Keratinocyte (primary cell): ENCODE data around the gene R3HDM4. TPM values are rescaled to one million over a fixed set of nuclear protein-coding genes. Genes with fewer than 3 reads are reported as not detected.

Source experiments
- DNase-seq: peaks from one replicate; pipeline ENCODE4 v3.0.0-alpha.2; 2011; ENCODE audit warnings: low read depth, missing footprints, low spot score
- FAIRE-seq: peaks from 2 replicates; lab custom pipeline; 2011; peaks lifted over from hg19 to GRCh38; lab: Jason Lieb, UNC
- H2AFZ ChIP-seq: 2 replicates; pipeline ENCODE4 v1.6.0; 2012; ENCODE audit warnings: low read length, control low read depth, inconsistent platforms; ENCODE audit not compliant: control insufficient read depth
- H3K27ac ChIP-seq: 2 replicates; pipeline ENCODE4 v1.5.1; 2011; ENCODE audit warnings: low read length; ENCODE audit not compliant: control insufficient read depth, insufficient read depth
- H3K27me3 ChIP-seq: 3 replicates; pipeline ENCODE4 v1.6.0; 2011; ENCODE audit warnings: low read length; ENCODE audit not compliant: control insufficient read depth, insufficient read depth; ENCODE audit errors: extremely low read depth
- H3K36me3 ChIP-seq, 2 experiments: 2 replicates in 1 of 2; 3 replicates in 1 of 2; pipeline ENCODE4 v1.5.1; 2011; ENCODE audit warnings: low read length in 2 of 2, mild to moderate bottlenecking in 1 of 2; ENCODE audit not compliant: control insufficient read depth in 2 of 2, insufficient read depth in 2 of 2; ENCODE audit errors: extremely low read depth in 1 of 2
- H3K4me1 ChIP-seq: 3 replicates; pipeline ENCODE4 v1.5.1; 2011; ENCODE audit warnings: low read length; ENCODE audit not compliant: control insufficient read depth, insufficient read depth; ENCODE audit errors: extremely low read depth
- H3K4me2 ChIP-seq: 3 replicates; pipeline ENCODE4 v1.6.0; 2011; ENCODE audit warnings: low read depth, low read length; ENCODE audit not compliant: control insufficient read depth, insufficient read depth; ENCODE audit errors: extremely low read depth
- H3K4me3 ChIP-seq, 3 experiments: fragments of 200-600 bp in 1 of 3; sonication (generic) in 1 of 3; 2 replicates in 2 of 3; 3 replicates in 1 of 3; pipeline ENCODE4 v1.5.1; 2011 to 2016; ENCODE audit warnings: low read length in 3 of 3, mild to moderate bottlenecking in 3 of 3, control low read depth in 2 of 3, inconsistent platforms in 1 of 3, low read depth in 1 of 3, mixed read lengths in 1 of 3, mixed run types in 1 of 3, moderate library complexity in 1 of 3; ENCODE audit not compliant: control insufficient read depth in 2 of 3, insufficient read depth in 2 of 3; ENCODE audit errors: extremely low read depth in 1 of 3
- H3K79me2 ChIP-seq: 2 replicates; pipeline ENCODE4 v1.6.0; 2012; ENCODE audit warnings: low read length; ENCODE audit not compliant: control insufficient read depth, insufficient read depth
- H3K9ac ChIP-seq: 3 replicates; pipeline ENCODE4 v1.6.0; 2011; ENCODE audit warnings: low read length; ENCODE audit not compliant: control insufficient read depth, insufficient read depth; ENCODE audit errors: extremely low read depth
- H3K9me1 ChIP-seq: 3 replicates; pipeline ENCODE4 v1.6.0; 2011; ENCODE audit warnings: low read length; ENCODE audit not compliant: control insufficient read depth, insufficient read depth; ENCODE audit errors: extremely low read depth
- H3K9me3 ChIP-seq: 2 replicates; pipeline ENCODE4 v1.5.1; 2012; ENCODE audit warnings: low read depth, low read length; ENCODE audit not compliant: control insufficient read depth
- H4K20me1 ChIP-seq: 3 replicates; pipeline ENCODE4 v1.6.0; 2011; ENCODE audit warnings: low read length; ENCODE audit not compliant: control insufficient read depth, insufficient read depth; ENCODE audit errors: extremely low read depth
- CTCF ChIP-seq, 3 experiments: IDR thresholded peaks in 1 of 3; conservative IDR thresholded peaks in 1 of 3; optimal IDR thresholded peaks in 1 of 3; 2 replicates in 2 of 3; 3 replicates in 1 of 3; pipeline versions ENCODE3 to v1.5.1; 2011; ENCODE audit warnings: low read length in 3 of 3, mild to moderate bottlenecking in 3 of 3, moderate library complexity in 2 of 3, control low read depth in 1 of 3, inconsistent platforms in 1 of 3; ENCODE audit not compliant: insufficient read depth in 2 of 3; ENCODE audit errors: extremely low read depth in 1 of 3
- EZH2 ChIP-seq: IDR thresholded peaks from one replicate; pipeline ENCODE4 v1.6.1; 2012; ENCODE audit warnings: inconsistent platforms, mild to moderate bottlenecking, low read length, moderate library complexity
- dilution Hi-C: fragments of 300-500 bp; cut with MboI; formaldehyde crosslinking; loops from one replicate; pipeline ENCODE4 v1.7.0; 2020; ENCODE audit warnings: low sequenced_read_pairs; ENCODE audit not compliant: extremely low pct_ligation_motif_present
- polyA plus RNA-seq, 5 experiments: library from polyadenylated mRNA; depleted of rRNA in 3 of 5; stranded (reverse) in 3 of 5; stranded (forward) in 1 of 5; unstranded in 1 of 5; fragments of >200 nt; gene quantifications; 1 replicate in 1 of 5; 2 replicates in 3 of 5; 3 replicates in 1 of 5; pipeline versions ENCODE4 v1.2.1 to v1.2.3, GENCODE V29; 2011 to 2012; ENCODE audit warnings: missing spikeins in 2 of 5, low read depth in 1 of 5, low replicate concordance in 1 of 5

The R3HDM4 gene
- polyA plus RNA-seq, 1 donor (not counting 4 experiments of a cell fraction or from before 2014, with no cell fraction given) = 33.5 TPM

DNA sequence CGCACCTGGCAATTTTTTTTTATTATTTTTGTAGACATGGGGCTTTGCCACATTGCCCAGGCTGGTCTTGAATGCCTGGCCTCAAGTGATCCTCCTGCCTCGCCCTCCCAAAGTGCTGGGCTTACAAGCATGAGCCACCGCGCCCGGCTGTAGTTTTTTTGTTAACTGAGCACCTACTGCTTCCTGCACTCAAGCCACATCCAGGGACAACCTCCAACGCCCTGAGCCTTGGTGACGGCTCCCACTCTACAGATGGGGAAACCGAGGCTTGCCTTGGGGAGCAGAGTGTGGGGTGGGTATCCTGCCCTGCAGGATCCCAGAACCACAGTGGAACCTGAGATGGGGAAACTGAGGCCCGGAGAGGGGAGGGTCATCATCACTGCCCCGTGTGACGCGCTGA, 57.9 kb downstream of the R3HDM4 start:
- no peaks in the 10 kb centered on the region for H3K9me3 ChIP-seq
- H2AFZ ChIP-seq = no peak overlapping the region
- peaks cover 43% of the 10 kb centered on the region for H3K27me3 ChIP-seq
- peaks cover 4% of the 10 kb centered on the region for H4K20me1 ChIP-seq
- no peak overlapping the region for H3K4me3 ChIP-seq
- H3K27ac ChIP-seq = no peak overlapping the region
- DNase-seq (no peak), FAIRE-seq (no peak)
- dilution Hi-C loops = no loop called here
- H3K4me2 ChIP-seq = no peak overlapping the region
- H3K9me1 ChIP-seq = no peaks in the 10 kb centered on the region
- peaks cover 4% of the 10 kb centered on the region for H3K4me1 ChIP-seq
- H3K79me2 ChIP-seq = no peaks in the 10 kb centered on the region
- TF ChIP-seq CTCF (optimal IDR thresholded peaks at IDR 0.05 in 1 of 3, IDR thresholded peaks at IDR 0.05 in 1 of 3, conservative IDR thresholded peaks at IDR 0.05 in 1 of 3; ENCODE audit: extremely low read depth in 1 of 3, insufficient read depth in 2 of 3, low read length in 3 of 3) = no peak
- no peaks in the 10 kb centered on the region for H3K36me3 ChIP-seq
- H3K9ac ChIP-seq = no peak overlapping the region

DNA sequence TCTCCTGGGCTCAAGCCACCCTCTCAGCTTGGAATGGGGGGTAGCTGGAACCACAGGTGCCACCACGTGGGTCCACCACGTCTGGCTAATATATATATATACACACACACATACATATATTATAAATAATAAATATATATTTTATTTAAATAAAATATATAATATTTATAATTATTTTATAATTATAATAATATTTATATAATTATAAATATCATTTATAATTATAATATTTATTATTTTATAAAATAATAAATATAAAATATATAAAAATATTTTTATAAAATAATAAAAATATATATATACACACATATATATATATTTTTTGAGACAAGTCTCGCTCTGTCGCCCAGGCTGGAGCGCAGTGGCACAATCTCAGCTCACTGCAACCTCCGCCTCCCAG, 58.5 kb downstream of the R3HDM4 start:
- H3K27ac ChIP-seq = no peak overlapping the region
- no peaks in the 10 kb centered on the region for H3K79me2 ChIP-seq
- H3K4me1 ChIP-seq = peaks cover 4% of the 10 kb centered on the region
- H3K9ac ChIP-seq = no peak overlapping the region
- H3K4me2 ChIP-seq = no peak overlapping the region
- TF ChIP-seq CTCF (optimal IDR thresholded peaks at IDR 0.05 in 1 of 3, IDR thresholded peaks at IDR 0.05 in 1 of 3, conservative IDR thresholded peaks at IDR 0.05 in 1 of 3; ENCODE audit: extremely low read depth in 1 of 3, insufficient read depth in 2 of 3, low read length in 3 of 3) = no peak
- no peak for TF ChIP-seq EZH2
- no peak overlapping the region for H3K4me3 ChIP-seq
- dilution Hi-C loops = no loop called here
- DNase-seq (no peak), FAIRE-seq (no peak)
- no peaks in the 10 kb centered on the region for H3K9me1 ChIP-seq
- no peaks in the 10 kb centered on the region for H3K9me3 ChIP-seq
- H3K27me3 ChIP-seq = peaks cover 39% of the 10 kb centered on the region
- H2AFZ ChIP-seq = no peak overlapping the region
- peaks cover 4% of the 10 kb centered on the region for H4K20me1 ChIP-seq
- no peaks in the 10 kb centered on the region for H3K36me3 ChIP-seq
